DMS 273 (cell line): ENCODE measurements around the gene ONECUT1.

Source experiments
- DNase-seq: peaks from one replicate; lab custom pipeline; 2025; ENCODE audit not compliant: unreplicated experiment; lab: John Stamatoyannopoulos, UW

Gene ONECUT1

GRCh38 chr15:52797625-52798501 is 7.7 kb upstream of the ONECUT1 start:
- no peak for DNase-seq

- no peak for DNase-seq
These were observed 6.8 kb upstream of the ONECUT1 start for GRCh38 chr15:52796753-52797520.

- no peak for DNase-seq
These were observed 6.0 kb upstream of the ONECUT1 start for GRCh38 chr15:52796228-52796521.

GRCh38 chr15:52795464-52796227 is 5.5 kb upstream of the ONECUT1 start:
- DNase-seq: no peak

GRCh38 chr15:52794665-52795463 is 4.7 kb upstream of the ONECUT1 start:
- DNase-seq: no peak

GRCh38 chr15:52791776-52792175 is 1.6 kb upstream of the ONECUT1 start:
- no peak for DNase-seq

GRCh38 chr15:52790941-52791751 is 1.0 kb upstream of the ONECUT1 start:
- no peak for DNase-seq

- DNase-seq: peak; percentile 34
These were observed 451 bp downstream of the ONECUT1 start for GRCh38 chr15:52789601-52790168.

- no peak for DNase-seq
These were observed 1.0 kb downstream of the ONECUT1 start for GRCh38 chr15:52789008-52789600.

- no peak for DNase-seq
These were observed 1.8 kb downstream of the ONECUT1 start for GRCh38 chr15:52788099-52788986.

GRCh38 chr15:52787549-52788098 is 2.5 kb downstream of the ONECUT1 start:
- no peak for DNase-seq

- DNase-seq: no peak
These were observed 3.0 kb downstream of the ONECUT1 start for GRCh38 chr15:52787123-52787503.

GRCh38 chr15:52786436-52787122 is 3.6 kb downstream of the ONECUT1 start:
- no peak for DNase-seq

- no peak for DNase-seq
These were observed 4.3 kb downstream of the ONECUT1 start for GRCh38 chr15:52785672-52786406.

GRCh38 chr15:52784799-52785671 is 5.1 kb downstream of the ONECUT1 start:
- peak; percentile 33 for DNase-seq
